Measurements from ENCODE around the gene PI4K2A.
"Not testable (repeated sequence)": the region's sequence is repeated elsewhere in the genome, so short reads cannot be mapped to it uniquely, and the experiment has no call there.

PI4K2A gene

GRCh38 chr10:97632949-97633884 lies 7.3 kb upstream of the PI4K2A start, which contains the start of gene MORN4:
Gene MORN4, minus strand, starts transcription at chr10:97633500. Its CDS starts 13,847 bp downstream, at chr10:97619653.
- peak; percentile 52 for DNase-seq

DNA sequence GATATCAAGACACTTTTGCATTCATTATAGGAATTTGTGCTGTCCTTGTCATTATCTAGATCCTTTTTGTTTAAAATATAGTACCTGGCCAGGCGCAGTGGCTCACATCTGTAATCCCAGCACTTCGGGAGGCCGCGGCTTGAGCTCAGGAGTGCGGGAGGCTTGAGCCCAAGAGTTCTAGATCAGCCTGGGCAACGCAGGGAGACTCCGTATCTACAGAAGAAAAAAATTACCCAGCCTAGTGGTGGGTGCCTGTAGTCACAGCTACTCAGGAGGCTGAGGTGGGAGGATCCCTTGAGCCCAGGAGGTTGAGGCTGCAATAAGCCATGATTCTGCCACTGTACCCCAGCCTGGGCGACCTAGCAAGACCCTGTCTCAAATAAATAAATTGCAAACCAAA lies 6.5 kb upstream of the PI4K2A start:
- DNase-seq, result no peak

DNA sequence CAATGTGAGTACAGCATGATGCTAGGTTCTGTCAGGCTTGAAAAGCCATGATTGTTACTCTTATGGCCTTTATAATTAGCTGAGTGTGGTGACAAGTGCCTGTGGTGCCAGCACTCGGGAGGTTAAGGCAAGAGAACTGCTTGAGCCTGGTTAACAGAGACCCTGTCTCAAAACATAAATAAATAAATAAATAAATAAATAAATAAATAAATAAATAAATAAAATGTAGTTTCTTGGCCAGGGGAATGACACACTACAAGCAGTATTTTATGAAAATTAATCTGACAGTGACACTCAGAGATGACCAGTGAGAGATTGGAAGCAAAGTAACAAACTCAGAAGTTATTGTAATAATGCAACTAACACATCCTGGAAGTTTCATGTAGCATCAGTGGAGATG lies 4.9 kb upstream of the PI4K2A start:
- no peak for DNase-seq

- DNase-seq, result not testable (repeated sequence)
Observed at GRCh38 chr10:97639090-97639489, 1.4 kb upstream of the PI4K2A start.

- DNase-seq, result peak in 1 of 2 experiments; percentile 30
Observed at GRCh38 chr10:97640868-97641811, 669 bp downstream of the PI4K2A start.

DNA sequence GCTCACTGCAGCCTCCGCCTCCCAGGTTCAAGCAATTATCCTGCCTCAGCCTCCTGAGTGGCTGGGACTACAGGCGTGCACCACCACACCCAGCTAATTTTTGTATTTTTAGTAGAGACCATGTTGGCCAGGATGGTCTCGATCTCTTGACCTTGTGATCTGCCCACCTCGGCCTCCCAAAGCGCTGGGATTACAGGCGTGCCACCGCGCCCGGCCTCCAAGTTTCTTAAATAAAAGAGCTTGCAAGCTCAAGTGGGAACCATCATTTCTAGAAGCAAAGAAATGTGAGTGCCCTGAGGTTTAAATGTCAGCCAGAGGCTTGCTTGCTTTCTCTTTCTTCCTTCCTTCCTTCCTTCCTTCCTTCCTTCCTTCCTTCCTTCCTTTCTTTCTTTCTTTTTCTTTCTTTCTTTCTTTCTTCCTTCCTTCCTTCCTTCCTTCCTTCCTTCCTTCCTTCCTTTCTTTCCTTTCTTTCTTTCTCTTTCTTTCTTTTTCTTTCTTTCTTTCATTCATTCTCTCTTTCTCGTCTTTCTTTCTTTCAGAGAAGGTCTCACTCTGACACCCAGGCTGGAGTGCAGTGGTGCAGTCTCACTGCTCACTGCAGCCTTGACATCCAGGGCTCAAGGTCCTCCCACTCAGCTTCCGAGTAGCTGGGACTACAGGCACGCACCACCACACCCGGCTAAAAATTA lies 2.1 kb downstream of the PI4K2A start:
- not testable (repeated sequence) for DNase-seq

DNA sequence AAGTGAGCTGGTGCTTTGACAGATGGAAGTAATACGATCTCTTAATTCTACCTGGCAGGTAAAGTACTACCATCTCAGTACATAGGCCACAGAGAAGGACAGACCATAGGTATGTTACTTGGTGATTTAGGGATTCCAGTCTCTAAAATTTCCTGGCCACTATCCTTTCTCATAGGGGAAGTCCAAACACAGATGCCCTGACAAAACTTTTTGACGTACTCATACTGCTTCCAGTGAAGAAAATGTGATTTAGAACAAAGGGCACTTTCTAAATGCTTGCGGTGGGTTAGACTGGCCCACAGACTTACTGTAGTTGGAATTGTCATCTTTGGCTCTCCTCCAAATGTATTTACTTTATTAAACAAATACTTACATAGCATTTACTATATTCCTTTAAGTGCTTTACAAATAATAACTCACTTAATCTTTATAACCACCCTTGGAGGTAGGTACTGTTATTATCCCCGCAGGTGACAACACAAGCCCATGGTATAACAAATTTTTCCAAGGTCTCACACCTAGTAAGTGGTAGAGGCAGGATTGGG lies 3.0 kb downstream of the PI4K2A start:
- no peak for DNase-seq

- no peak for DNase-seq
Observed at GRCh38 chr10:97644936-97645335, 4.5 kb downstream of the PI4K2A start.

DNA sequence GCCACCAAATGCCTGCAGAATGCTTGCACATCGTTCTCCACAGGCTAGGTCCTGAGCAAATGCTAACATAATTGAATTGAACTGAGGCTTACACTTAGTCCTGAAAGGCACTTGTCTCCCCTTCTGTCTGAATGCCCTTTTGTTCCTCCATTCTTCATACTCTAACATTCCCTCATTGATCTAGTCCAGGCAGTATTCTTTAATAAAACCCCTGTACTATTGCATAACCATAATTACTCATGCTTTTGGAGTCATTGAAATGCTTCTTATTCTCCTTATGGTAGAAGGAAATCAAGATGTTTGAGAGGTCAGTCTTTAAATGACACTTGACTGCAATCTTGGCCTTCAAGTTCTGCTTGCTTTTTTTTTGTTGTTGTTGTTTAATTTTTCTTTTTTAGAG lies 7.1 kb downstream of the PI4K2A start:
- no peak for DNase-seq

- peak in 1 of 2 experiments; percentile 11 for DNase-seq
Observed at GRCh38 chr10:97648562-97649404, 8.3 kb downstream of the PI4K2A start.

DNA sequence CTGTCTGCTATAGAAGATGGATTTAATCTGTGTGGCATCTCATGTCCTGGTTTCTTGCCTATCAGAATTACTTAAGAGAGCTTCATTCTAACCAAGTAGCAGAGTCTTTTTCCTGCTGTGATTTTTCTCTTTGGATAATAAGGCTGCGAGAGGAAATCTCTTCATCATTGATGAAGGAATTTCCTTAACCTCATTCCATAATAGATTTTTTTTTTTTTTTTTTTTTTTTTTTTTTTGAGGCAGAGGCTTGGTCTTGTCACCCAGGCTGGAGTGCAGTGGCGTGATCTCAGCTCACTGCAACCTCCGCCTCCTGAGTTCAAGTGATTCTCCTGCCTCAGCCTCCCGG lies 8.9 kb downstream of the PI4K2A start:
- not testable (repeated sequence) for DNase-seq

- no peak for DNase-seq
Observed at GRCh38 chr10:97650726-97651125, 10.3 kb downstream of the PI4K2A start.

GRCh38 chr10:97651773-97652172 lies 11.3 kb downstream of the PI4K2A start:
- no peak for DNase-seq

GRCh38 chr10:97656777-97657176 lies 16.3 kb downstream of the PI4K2A start:
- no peak for DNase-seq

GRCh38 chr10:97659589-97659988 lies 19.1 kb downstream of the PI4K2A start:
- no peak for DNase-seq

DNA sequence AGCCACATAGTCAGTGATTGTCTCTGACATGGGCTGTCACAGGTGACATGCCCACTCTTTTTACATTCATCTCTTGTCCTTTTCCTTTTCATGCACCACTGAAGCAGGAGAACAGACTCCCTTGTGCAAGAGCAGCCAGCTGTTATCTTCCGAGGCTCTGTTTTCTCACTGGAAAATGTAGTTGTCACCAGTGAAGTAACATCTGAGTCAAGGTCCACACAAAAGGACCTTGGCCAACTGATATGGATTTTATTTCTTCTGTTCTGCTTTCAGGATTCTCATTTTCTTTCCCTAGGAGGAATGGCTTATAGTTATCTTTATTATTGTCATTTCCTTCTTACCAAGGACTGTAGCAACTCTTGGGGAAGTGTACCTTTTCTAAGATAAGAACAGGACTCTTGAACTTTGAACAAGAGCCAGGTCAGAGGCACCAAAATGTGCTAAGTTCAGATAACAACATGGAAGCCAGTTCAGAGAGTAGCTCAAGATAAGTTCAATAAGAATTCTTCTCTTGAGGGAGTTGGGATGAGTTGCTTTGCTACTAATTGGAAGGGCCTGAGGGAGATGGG lies 23.9 kb downstream of the PI4K2A start:
- DNase-seq, result no peak

- no peak for DNase-seq
Observed at GRCh38 chr10:97666992-97667391, 26.5 kb downstream of the PI4K2A start.

DNA sequence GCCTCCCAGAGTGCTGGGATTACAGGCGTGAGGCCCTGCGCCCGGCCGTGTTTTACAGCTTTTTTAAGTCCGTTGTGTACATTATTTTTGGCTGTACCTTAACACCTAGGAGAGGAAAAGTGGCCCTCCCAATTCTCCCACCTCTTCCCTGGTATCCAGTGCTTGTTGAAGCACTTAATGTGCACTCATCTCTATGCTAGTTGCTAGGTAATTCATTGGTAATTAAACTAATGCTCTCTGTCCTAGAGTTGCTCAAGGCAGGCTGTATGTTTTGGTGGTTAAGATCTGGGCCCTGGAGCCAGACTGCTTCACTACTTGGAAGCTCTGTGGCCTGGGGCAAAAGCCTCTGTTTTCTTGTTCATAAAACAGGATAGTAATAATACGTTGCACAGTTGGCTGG lies 27.0 kb downstream of the PI4K2A start:
- DNase-seq, result no peak

- no peak for DNase-seq
Observed at GRCh38 chr10:97669571-97669970, 29.1 kb downstream of the PI4K2A start.

DNA sequence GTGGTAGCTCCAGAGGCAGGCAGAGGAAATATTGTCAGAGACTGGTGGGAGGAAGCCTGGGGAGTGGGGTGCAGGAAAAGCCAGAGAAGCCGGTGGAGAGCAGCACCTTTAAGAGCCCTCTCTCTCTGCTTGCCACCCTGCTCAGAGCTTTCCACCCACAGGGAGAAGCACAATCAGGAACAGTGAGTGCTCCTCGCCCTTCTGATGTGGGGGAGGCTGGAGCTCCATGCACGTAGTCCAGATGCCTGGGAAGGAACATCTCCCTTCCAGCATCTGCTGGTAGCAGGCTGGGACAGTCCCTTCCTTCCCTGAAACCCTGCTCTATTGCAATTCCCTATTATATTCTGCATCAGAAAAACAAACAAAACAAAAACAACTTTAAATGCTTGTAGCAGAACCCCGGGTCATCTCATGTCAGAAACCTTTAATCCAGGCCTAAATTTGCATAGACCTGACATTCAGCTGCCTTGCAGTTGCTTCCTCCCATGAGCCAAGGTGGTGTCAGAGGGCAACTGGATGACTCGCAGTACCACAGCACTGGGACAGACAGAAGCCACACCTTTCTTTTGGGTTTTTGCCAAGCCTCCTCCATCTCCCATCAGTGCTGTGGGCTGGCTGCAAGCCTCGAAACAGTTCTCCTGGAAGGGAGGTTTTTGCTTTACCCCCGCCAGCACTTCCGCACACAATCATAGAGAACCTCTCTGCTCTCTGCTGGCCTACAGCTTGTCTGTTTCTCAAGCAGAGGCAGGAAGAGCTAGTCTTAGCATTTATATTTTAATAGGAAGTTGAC lies 33.5 kb downstream of the PI4K2A start:
- DNase-seq, result peak in 1 of 2 experiments; percentile 2

Data from AML-193 (cell line).